ENCODE data around the gene PEG3. TPM values are rescaled to one million over a fixed set of nuclear protein-coding genes. Genes with fewer than 3 reads are reported as not detected.

PEG3 gene
- total and polyA plus RNA-seq, 7 donors: 0.23 to 33.9 (median 18.5) TPM

- TF ChIP-seq EP300 (IDR thresholded peaks at IDR 0.05) (no peak), CTCF (IDR thresholded peaks at IDR 0.05) (no peak), POLR2A (IDR thresholded peaks at IDR 0.05) (peak in 1 of 2 donors; percentile 57), POLR2AphosphoS5 (IDR thresholded peaks at IDR 0.05) (peak; percentile 49 to 80 (median 68))
- Histone ChIP-seq H3K4me1 (peaks cover 0 to 12% (median 2%) of the 10 kb centered on the region in 4 donors), H3K27me3 (no peaks in the 10 kb centered on the region), H3K4me3 (peak overlapping the region; percentile 49 to 63 (median 57)), H3K36me3 (no peaks in the 10 kb centered on the region), H3K27ac (peak overlapping the region; percentile 88 to 92 (median 90)), H3K9me3 (peaks cover 0 to 26% (median 0%) of the 10 kb centered on the region in 4 donors)
- intact Hi-C loops (cut with DNase I): loop anchor here (5.0 kb wide), 3 partner anchors 78 to 257 kb away; no protein-coding TSS in a partner anchor
- 50 to 67% methylated on average over 48 of the region's 48 CpGs for WGBS, 2 donors
- DNase-seq: peak; percentile 99
Measured at GRCh38 chr19:56839652-56840450, 675 bp downstream of the PEG3 start.

GRCh38 chr19:56838909-56839651 is 1.4 kb downstream of the PEG3 start:
- DNase-seq: peak; percentile 100
- intact Hi-C loops (cut with DNase I): loop anchor here (5.0 kb wide), 2 partner anchors 77 to 258 kb away; no protein-coding TSS in a partner anchor
- Histone ChIP-seq H3K4me3 (peak overlapping the region in 3 of 4 donors; percentile 49 to 63 (median 62)), H3K4me1 (peaks cover 0 to 12% (median 2%) of the 10 kb centered on the region in 4 donors), H3K27ac (peak overlapping the region; percentile 88 to 92 (median 90)), H3K9me3 (peaks cover 0 to 26% (median 0%) of the 10 kb centered on the region in 4 donors), H3K27me3 (no peaks in the 10 kb centered on the region), H3K36me3 (no peaks in the 10 kb centered on the region)
- 44 to 54% methylated on average over 34 of the region's 34 CpGs for WGBS, 2 donors
- TF ChIP-seq POLR2A (IDR thresholded peaks at IDR 0.05) (no peak), POLR2AphosphoS5 (IDR thresholded peaks at IDR 0.05) (peak in 1 of 4 donors; percentile 37), EP300 (IDR thresholded peaks at IDR 0.05) (no peak), CTCF (IDR thresholded peaks at IDR 0.05) (no peak)

- Histone ChIP-seq H3K27ac (peak overlapping the region; percentile 88 to 92 (median 90)), H3K36me3 (peaks cover 0 to 3% (median 0%) of the 10 kb centered on the region in 4 donors), H3K4me3 (peak overlapping the region; percentile 33 to 58 (median 50)), H3K4me1 (peaks cover 0 to 12% (median 2%) of the 10 kb centered on the region in 4 donors), H3K27me3 (no peaks in the 10 kb centered on the region), H3K9me3 (peaks cover 0 to 26% (median 0%) of the 10 kb centered on the region in 4 donors)
- whole genome bisulfite sequencing, 2 donors: 40 to 58% methylated on average over 44 of the region's 44 CpGs
- peak in 3 of 4 experiments; percentile 27 to 36 (median 35) for TF ChIP-seq CTCF (IDR thresholded peaks at IDR 0.05)
- TF ChIP-seq POLR2A (IDR thresholded peaks at IDR 0.05): peak in 1 of 2 donors; percentile 14
- TF ChIP-seq EP300 (IDR thresholded peaks at IDR 0.05): no peak
- TF ChIP-seq POLR2AphosphoS5 (IDR thresholded peaks at IDR 0.05): peak; percentile 25 to 57 (median 47)
- intact Hi-C loops (cut with DNase I): loop anchor here (5.0 kb wide), 2 partner anchors 76 to 259 kb away; no protein-coding TSS in a partner anchor
- peak; percentile 86 for DNase-seq
Measured at GRCh38 chr19:56838024-56838908, 2.3 kb downstream of the PEG3 start.
